GM12864 (cell line): ENCODE results near the gene LRBA.
"Not testable (repeated sequence)": the region's sequence is repeated elsewhere in the genome, so short reads cannot be mapped to it uniquely, and the experiment has no call there.

Experiments used
- DNase-seq: peaks from one replicate; pipeline ENCODE4 v3.0.0-alpha.2; 2011; ENCODE audit warnings: low read depth
- H3K4me3 ChIP-seq: 2 replicates; pipeline ENCODE4 v1.5.1; 2011; ENCODE audit warnings: mild to moderate bottlenecking, low read depth, low read length, control low read depth
- TF ChIP-seq, protein P1 (sequence below): IDR thresholded peaks from 2 replicates; pipeline ENCODE4 v1.5.1; 2011; ENCODE audit warnings: low read depth, mild to moderate bottlenecking, moderate library complexity, low read length, control low read depth, inconsistent platforms; ENCODE audit errors: missing control alignments

The LRBA gene

DNA sequence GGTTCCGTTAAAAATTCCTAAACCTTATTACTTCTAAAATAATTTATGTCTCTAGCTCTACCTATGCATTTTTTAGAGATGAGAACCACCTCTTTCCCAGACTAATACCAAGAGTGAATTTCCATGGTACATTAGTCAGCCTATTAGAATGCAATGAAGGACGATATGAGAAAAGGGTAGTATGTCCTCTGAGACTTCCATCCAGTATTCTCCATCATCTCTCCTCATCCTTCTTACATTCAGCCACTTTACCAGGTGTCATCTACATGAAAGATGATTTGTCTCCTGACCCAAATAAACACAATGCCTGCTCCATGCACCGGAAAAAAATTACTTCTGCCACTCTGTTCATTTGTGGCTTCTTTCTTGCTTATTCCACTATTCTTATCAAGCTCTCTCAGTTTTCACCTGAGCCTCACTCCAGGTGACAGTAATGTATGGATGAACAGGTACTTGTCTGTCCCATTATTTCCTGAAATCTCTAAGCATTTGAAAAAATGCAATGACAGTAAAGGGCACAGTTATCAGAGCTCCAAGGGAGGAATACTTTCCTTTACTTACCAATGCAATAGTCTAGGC, 335.2 kb downstream of the LRBA start:
- H3K4me3 ChIP-seq: no peak overlapping the region
- TF ChIP-seq, protein P1, sequence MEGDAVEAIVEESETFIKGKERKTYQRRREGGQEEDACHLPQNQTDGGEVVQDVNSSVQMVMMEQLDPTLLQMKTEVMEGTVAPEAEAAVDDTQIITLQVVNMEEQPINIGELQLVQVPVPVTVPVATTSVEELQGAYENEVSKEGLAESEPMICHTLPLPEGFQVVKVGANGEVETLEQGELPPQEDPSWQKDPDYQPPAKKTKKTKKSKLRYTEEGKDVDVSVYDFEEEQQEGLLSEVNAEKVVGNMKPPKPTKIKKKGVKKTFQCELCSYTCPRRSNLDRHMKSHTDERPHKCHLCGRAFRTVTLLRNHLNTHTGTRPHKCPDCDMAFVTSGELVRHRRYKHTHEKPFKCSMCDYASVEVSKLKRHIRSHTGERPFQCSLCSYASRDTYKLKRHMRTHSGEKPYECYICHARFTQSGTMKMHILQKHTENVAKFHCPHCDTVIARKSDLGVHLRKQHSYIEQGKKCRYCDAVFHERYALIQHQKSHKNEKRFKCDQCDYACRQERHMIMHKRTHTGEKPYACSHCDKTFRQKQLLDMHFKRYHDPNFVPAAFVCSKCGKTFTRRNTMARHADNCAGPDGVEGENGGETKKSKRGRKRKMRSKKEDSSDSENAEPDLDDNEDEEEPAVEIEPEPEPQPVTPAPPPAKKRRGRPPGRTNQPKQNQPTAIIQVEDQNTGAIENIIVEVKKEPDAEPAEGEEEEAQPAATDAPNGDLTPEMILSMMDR: no peak
- DNase-seq: no peak

DNA sequence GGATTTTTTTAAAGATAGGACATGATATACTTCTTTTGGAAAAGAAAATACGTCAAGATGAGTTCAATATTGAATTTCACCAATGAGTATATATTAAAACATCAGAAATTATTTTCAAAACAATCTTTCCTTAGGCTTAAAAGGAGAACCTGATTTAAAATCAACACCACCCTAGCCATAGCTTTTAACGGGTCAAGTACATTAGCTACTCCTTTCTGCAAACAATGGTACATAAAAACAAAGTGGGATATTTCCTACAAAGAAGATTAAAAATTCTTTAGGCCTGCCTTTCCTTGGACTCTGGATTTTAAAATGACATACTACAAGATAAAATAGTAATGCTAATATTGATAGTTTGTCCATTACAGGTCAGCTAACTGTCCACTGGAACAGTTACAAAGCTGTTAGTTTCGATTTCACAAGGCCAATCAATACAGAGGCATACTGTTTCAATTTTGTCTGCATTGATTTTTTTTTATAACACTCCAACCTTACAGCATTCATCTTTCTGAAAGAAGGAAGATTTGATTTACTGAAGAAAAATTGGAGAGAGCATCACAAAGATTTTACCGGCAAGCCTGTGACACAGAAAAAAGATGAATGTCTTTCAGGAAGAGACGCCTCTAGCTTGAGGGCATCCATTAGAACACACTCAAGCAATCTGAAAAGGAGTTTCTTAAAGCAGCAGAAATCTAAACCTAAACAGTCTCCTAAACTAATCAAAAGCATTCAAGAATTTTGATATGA, 335.9 kb downstream of the LRBA start:
- H3K4me3 ChIP-seq: no peak overlapping the region
- no peak for DNase-seq

DNA sequence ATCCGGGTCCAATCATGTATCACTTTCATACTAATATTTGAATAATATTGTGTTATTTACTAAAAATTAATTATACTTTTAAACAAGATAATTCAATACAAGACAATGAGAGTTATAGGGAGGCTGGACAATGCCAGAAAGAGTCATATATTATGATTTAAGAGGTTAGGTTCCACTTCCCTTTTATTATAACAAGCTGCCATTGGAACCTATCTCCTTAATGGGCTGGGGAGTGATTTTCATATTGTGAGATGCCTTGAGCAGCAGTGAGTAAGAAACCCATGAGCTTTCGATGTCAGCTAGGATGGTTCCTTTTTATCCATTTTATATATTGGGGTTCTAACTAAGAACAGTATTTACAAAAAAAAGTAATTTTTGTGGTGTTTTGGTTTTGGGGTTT, 341.3 kb downstream of the LRBA start:
- no peak for DNase-seq
- H3K4me3 ChIP-seq: no peak overlapping the region
- TF ChIP-seq, protein P1: no peak

More for the DNA sequence above, 335.9 kb downstream of the LRBA start:
- TF ChIP-seq, protein P1: no peak

DNA sequence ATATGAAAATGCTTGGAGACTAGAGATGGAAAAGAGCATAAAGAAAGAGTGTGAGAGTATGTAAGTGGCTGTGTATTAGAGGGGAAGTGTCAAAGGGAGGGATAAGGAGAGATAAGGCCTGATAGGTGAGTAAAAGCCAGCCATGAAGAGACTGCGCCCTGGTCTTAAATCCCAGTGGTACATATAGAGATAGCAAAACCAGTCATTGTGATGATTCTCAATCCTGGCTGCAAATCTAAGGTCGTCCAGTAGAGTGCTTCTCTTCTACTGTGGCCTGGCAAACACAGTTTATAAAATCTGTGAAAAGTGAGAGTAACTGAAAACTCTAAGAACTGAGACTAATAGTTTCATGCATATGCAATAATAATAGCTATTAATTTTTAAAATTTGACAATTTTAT, 346.3 kb downstream of the LRBA start:
- TF ChIP-seq, protein P1: no peak
- no peak for DNase-seq
- no peak overlapping the region for H3K4me3 ChIP-seq

DNA sequence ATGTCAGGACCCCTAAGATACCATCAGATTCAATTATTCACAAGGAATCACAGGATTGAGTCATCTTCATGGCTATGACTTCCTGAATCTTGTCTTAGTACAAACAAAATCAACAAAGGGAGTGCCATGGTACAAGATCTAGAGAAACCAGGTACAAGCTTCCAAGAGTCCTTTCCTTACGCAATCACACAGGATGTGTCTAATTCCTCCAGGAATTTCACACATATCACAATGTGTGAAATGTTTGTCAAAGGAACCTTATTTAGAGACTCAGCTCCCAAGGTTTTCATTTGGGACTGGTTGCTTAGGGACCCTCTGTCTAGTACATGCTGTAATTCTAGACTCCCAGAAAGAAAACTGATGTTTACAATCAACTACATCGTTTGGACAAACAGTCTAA, 350.1 kb downstream of the LRBA start:
- DNase-seq: no peak
- TF ChIP-seq, protein P1: no peak
- H3K4me3 ChIP-seq: no peak overlapping the region

DNA sequence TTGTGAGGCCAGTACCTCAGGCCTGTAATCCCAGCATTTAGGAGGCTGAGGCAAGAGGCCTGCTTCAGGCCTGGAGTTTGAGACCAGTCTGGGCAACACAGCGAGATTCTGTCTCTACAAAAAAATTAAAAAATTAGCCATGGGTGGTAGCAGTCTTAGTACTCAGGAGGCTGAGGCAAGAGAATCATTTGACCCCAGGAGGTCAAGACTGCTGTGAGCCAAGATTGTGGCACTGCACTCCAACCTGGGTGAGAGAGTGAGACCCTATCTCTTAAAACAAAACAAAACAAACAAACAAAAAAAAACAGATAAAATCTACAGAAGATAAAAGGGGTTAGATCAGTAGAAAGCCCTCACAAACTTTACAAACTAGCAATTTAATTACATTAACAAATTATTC, 352.4 kb downstream of the LRBA start:
- H3K4me3 ChIP-seq: no peak overlapping the region
- TF ChIP-seq, protein P1: no peak
- no peak for DNase-seq

DNA sequence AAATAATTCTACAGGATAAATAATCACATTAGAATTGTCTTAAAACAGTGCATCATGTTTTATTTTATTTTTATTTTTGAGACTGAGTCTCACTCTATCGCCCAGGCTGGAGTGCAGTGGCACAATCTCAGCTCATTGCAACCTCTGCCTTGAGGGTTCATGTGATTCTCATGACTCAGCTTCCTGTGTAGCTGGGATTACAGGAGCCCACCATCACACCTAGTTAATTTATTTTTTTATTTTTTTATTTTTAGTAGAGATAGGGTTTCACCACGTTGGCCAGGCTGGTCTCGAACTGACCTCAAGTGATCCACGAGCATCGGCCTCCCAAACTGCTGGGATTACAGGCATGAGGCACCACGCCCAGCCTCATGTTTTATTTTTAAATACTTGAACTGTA, 353.5 kb downstream of the LRBA start:
- not testable (repeated sequence) for H3K4me3 ChIP-seq, DNase-seq

DNA sequence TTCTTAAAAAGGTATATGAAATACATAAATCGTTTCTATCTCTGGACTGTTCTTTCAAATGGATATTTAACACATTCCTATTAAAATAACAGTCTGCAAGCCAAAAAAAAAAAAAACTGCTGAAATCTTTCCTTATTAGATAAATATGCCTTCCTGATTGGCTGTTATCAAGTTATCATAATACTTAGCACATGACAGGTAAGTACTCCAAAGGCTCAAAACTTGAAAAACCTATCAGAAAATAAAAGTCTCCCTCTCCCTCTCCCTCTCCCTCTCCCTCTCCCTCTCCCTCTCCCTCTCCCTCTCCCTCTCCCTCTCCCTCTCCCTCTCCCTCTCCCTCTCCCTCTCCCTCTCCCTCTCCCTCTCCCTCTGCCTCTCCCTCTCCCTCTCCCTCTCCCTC, 356.8 kb downstream of the LRBA start:
- DNase-seq, H3K4me3 ChIP-seq: not testable (repeated sequence)
